Endothelial cell of umbilical vein (primary cell): ENCODE data around the gene NEU2. TPM values are rescaled to one million over a fixed set of nuclear protein-coding genes. Genes with fewer than 3 reads are reported as not detected.

Experiments used
- BruUV-seq: library from RNA; stranded (reverse); fragments of 400-500 nt; replicated peaks from 2 replicates; lab custom pipeline; 2021; lab: Mats Ljungman, UMichigan
- CTCF ChIA-PET: fragments of 300-600, 350-600 bp; sonication (Branson Sonifier 250); formaldehyde crosslinking; loops from one replicate; lab custom pipeline; 2021; ENCODE audit warnings: antibody characterized with exemption, inconsistent platforms; lab: Charles Lee
- POLR2A ChIA-PET: fragments of 300-600, 350-600 bp; sonication (Branson Sonifier 250); formaldehyde crosslinking; loops from one replicate; lab custom pipeline; 2021; ENCODE audit warnings: antibody characterized with exemption, inconsistent platforms; lab: Charles Lee
- DNase-seq: peaks from one replicate; pipeline ENCODE4 v3.0.0-alpha.2; 2011; ENCODE audit warnings: low read depth, low spot score
- FAIRE-seq: peaks from 2 replicates; lab custom pipeline; 2011; peaks lifted over from hg19 to GRCh38; lab: Jason Lieb, UNC
- H2AFZ ChIP-seq: 2 replicates; pipeline ENCODE4 v1.6.0; 2012; ENCODE audit warnings: low read depth, low read length, control low read depth, inconsistent platforms
- H3K27ac ChIP-seq: 2 replicates; pipeline ENCODE4 v1.5.1; 2011; ENCODE audit warnings: low read depth, mild to moderate bottlenecking, control low read depth, low read length, moderate library complexity; ENCODE audit not compliant: insufficient read depth
- H3K27me3 ChIP-seq, 2 experiments: 2 replicates each; pipeline versions ENCODE4 v1.6.0 to v1.6.1; 2011; ENCODE audit warnings: low read length in 2 of 2, mixed read lengths in 1 of 2; ENCODE audit not compliant: control insufficient read depth in 2 of 2, insufficient read depth in 2 of 2
- H3K36me3 ChIP-seq, 2 experiments: 2 replicates in 1 of 2; 3 replicates in 1 of 2; pipeline ENCODE4 v1.5.1; 2011; ENCODE audit warnings: low read length in 2 of 2, mild to moderate bottlenecking in 1 of 2, moderate library complexity in 1 of 2; ENCODE audit not compliant: control insufficient read depth in 2 of 2, insufficient read depth in 2 of 2; ENCODE audit errors: extremely low read depth in 1 of 2
- H3K4me1 ChIP-seq: 3 replicates; pipeline ENCODE4 v1.5.1; 2011; ENCODE audit warnings: mild to moderate bottlenecking, low read length; ENCODE audit not compliant: control insufficient read depth, insufficient read depth; ENCODE audit errors: extremely low read depth
- H3K4me2 ChIP-seq: 2 replicates; pipeline ENCODE4 v1.6.1; 2011; ENCODE audit warnings: low read length, control low read depth, mixed read lengths; ENCODE audit not compliant: insufficient read depth
- H3K4me3 ChIP-seq, 3 experiments: fragments of 200-600 bp in 1 of 3; sonication (generic), shearing (Covaris generic) in 1 of 3; replicated peaks in 1 of 3; 2 replicates each; pipeline ENCODE4 v1.5.1; 2011 to 2016; ENCODE audit warnings: control low read depth in 3 of 3, low read length in 3 of 3, mild to moderate bottlenecking in 2 of 3, inconsistent platforms in 1 of 3, low read depth in 1 of 3, moderate library complexity in 1 of 3; ENCODE audit not compliant: insufficient read depth in 1 of 3
- H3K79me2 ChIP-seq: 2 replicates; pipeline ENCODE4 v1.6.0; 2012; ENCODE audit warnings: low read length, inconsistent platforms; ENCODE audit not compliant: control insufficient read depth, insufficient read depth
- H3K9ac ChIP-seq: replicated peaks from 2 replicates; pipeline ENCODE3; 2011; ENCODE audit warnings: low read length, control low read depth; ENCODE audit not compliant: insufficient read depth; ENCODE audit errors: extremely low read depth
- H3K9me1 ChIP-seq: replicated peaks from 3 replicates; pipeline ENCODE4 v1.6.0; 2011; ENCODE audit warnings: mild to moderate bottlenecking, low read length; ENCODE audit not compliant: control insufficient read depth, insufficient read depth; ENCODE audit errors: extremely low read depth
- H3K9me3 ChIP-seq: replicated peaks from 2 replicates; pipeline ENCODE4 v1.5.1; 2012; ENCODE audit warnings: low read length, inconsistent platforms; ENCODE audit not compliant: control insufficient read depth, insufficient read depth
- H4K20me1 ChIP-seq: replicated peaks from 2 replicates; pipeline ENCODE3; 2011; ENCODE audit warnings: mild to moderate bottlenecking, low read length; ENCODE audit not compliant: control insufficient read depth, insufficient read depth; ENCODE audit errors: extremely low read depth
- EZH2 ChIP-seq: IDR thresholded peaks from 2 replicates; pipeline ENCODE4 v1.6.1; 2012; ENCODE audit warnings: borderline replicate concordance, low read depth, mild to moderate bottlenecking, moderate library complexity, low read length, inconsistent platforms; ENCODE audit not compliant: severe bottlenecking
- FOS ChIP-seq: IDR thresholded peaks from 2 replicates; pipeline ENCODE4 v1.6.1; 2011; ENCODE audit warnings: mild to moderate bottlenecking, low read length, moderate library complexity, borderline replicate concordance; ENCODE audit not compliant: insufficient read depth
- GATA2 ChIP-seq: IDR thresholded peaks from 2 replicates; pipeline ENCODE4 v1.7.0; 2011; ENCODE audit warnings: low read depth, mild to moderate bottlenecking, moderate library complexity, mixed read lengths, low read length; ENCODE audit not compliant: insufficient read length, insufficient read depth
- JUN ChIP-seq: IDR thresholded peaks from 2 replicates; pipeline ENCODE4 v1.6.1; 2011; ENCODE audit warnings: borderline replicate concordance, low read depth; ENCODE audit not compliant: insufficient read length, insufficient read depth
- MYC ChIP-seq: IDR thresholded peaks from one replicate; pipeline ENCODE4 v1.6.1; 2011; ENCODE audit warnings: mild to moderate bottlenecking, low read depth, low read length
- POLR2A ChIP-seq: IDR thresholded peaks from 2 replicates; pipeline ENCODE4 v1.6.1; 2012; ENCODE audit warnings: low read depth, mild to moderate bottlenecking, control low read depth, low read length
- POLR2AphosphoS5 ChIP-seq: IDR thresholded peaks from 2 replicates; pipeline ENCODE4 v1.6.1; 2012; ENCODE audit warnings: low read depth, mild to moderate bottlenecking, control low read depth, low read length, moderate library complexity; ENCODE audit not compliant: insufficient read depth
- dilution Hi-C: fragments of 300-500 bp; cut with MboI; formaldehyde crosslinking; loops from one replicate; pipeline ENCODE4 v1.15.0; 2019; ENCODE audit warnings: low sequenced_read_pairs; ENCODE audit not compliant: extremely low pct_ligation_motif_present
- intact Hi-C: fragments of 100-400 bp; cut with micrococcal nuclease; formaldehyde crosslinking; loops from one replicate; pipeline ENCODE4 v1.10.0; 2022
- polyA plus RNA-seq, 4 experiments: library from polyadenylated mRNA; depleted of rRNA in 3 of 4; stranded (reverse) in 3 of 4; unstranded in 1 of 4; fragments of >200 nt; gene quantifications; 2 replicates each; pipeline versions ENCODE4 v1.2.1 to v1.2.3, GENCODE V29; 2011 to 2012; ENCODE audit warnings: missing spikeins in 1 of 4
- total RNA-seq: library from RNA; stranded (reverse); gene quantifications from 2 replicates; pipeline ENCODE4 v1.2.3, GENCODE V29; 2021
- TF ChIP-seq, protein P1 (sequence below), 2 donors: IDR thresholded peaks; 1 replicate in 1 of 2; 2 replicates in 1 of 2; pipeline ENCODE4 v1.5.1; 2011; ENCODE audit warnings: low read length in 2 of 2, mild to moderate bottlenecking in 2 of 2, moderate library complexity in 2 of 2, control low read depth in 1 of 2, inconsistent platforms in 1 of 2, low read depth in 1 of 2; ENCODE audit not compliant: insufficient read depth in 1 of 2; ENCODE audit errors: extremely low read depth in 1 of 2
- TF ChIP-seq, protein P2 (sequence below): IDR thresholded peaks from 2 replicates; pipeline ENCODE4 v1.6.1; 2011; ENCODE audit not compliant: insufficient read depth, insufficient read length

The NEU2 gene
- total and polyA plus RNA-seq, 2 donors (not counting 3 experiments of a cell fraction or from before 2014, with no cell fraction given): not detected

DNA sequence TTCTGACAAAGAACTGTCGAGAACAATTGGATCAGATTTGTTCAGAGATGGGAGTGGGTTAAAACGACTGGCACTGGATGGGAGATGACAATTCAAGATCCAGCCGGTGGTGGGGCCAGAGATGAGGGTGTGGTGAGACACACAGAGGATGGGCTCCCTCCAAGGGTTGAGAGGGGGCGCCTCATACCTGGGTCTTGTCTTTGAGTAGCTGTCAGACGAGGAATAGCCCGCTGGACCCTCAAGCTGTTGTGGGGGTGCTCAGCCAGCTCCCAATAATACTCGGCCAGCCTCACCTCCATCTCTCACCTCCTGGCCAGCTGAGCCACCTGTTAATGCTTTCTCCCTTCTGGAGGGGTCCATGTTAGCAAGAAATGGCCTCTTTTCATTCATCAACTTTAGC, 41.6 kb downstream of the NEU2 start:
- intact Hi-C loops (no loop called here), dilution Hi-C loops (no loop called here)
- H3K36me3 ChIP-seq: peaks cover 0 to 4% of the 10 kb centered on the region in 2 experiments
- POLR2A ChIA-PET: no interaction called here
- no peak for FAIRE-seq
- H3K4me1 ChIP-seq: peaks cover 18% of the 10 kb centered on the region
- no peak overlapping the region for H3K27ac ChIP-seq
- no peak overlapping the region for H3K9ac ChIP-seq
- H3K9me3 ChIP-seq: no peaks in the 10 kb centered on the region
- H3K4me2 ChIP-seq: no peak overlapping the region
- BruUV-seq: no TSS peak
- H2AFZ ChIP-seq: no peak overlapping the region
- TF ChIP-seq, protein P1, sequence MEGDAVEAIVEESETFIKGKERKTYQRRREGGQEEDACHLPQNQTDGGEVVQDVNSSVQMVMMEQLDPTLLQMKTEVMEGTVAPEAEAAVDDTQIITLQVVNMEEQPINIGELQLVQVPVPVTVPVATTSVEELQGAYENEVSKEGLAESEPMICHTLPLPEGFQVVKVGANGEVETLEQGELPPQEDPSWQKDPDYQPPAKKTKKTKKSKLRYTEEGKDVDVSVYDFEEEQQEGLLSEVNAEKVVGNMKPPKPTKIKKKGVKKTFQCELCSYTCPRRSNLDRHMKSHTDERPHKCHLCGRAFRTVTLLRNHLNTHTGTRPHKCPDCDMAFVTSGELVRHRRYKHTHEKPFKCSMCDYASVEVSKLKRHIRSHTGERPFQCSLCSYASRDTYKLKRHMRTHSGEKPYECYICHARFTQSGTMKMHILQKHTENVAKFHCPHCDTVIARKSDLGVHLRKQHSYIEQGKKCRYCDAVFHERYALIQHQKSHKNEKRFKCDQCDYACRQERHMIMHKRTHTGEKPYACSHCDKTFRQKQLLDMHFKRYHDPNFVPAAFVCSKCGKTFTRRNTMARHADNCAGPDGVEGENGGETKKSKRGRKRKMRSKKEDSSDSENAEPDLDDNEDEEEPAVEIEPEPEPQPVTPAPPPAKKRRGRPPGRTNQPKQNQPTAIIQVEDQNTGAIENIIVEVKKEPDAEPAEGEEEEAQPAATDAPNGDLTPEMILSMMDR (IDR thresholded peaks at IDR 0.05; ENCODE audit: extremely low read depth in 1 of 2, insufficient read depth in 1 of 2, low read depth in 1 of 2, low read length in 2 of 2): no peak
- TF ChIP-seq POLR2A (no peak), FOS (no peak), JUN (no peak), GATA2 (no peak), POLR2AphosphoS5 (no peak), EZH2 (no peak), MYC (no peak)
- TF ChIP-seq, protein P2, sequence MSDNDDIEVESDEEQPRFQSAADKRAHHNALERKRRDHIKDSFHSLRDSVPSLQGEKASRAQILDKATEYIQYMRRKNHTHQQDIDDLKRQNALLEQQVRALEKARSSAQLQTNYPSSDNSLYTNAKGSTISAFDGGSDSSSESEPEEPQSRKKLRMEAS: no peak
- H3K9me1 ChIP-seq: no peaks in the 10 kb centered on the region
- CTCF ChIA-PET: interaction anchor here (0.6 to 1.1 kb wide), 3 partner anchors 42 to 140 kb away, joined by 3 to 4 read pairs (median 3); no protein-coding TSS in a partner anchor
- no peak for DNase-seq
- H3K79me2 ChIP-seq: peaks cover 11% of the 10 kb centered on the region
- H4K20me1 ChIP-seq: no peaks in the 10 kb centered on the region
- H3K27me3 ChIP-seq: no peaks in the 10 kb centered on the region
- H3K4me3 ChIP-seq: no peak overlapping the region
